HCT116 (cell line): ENCODE results near the gene DLG2. TPM values are rescaled to one million over a fixed set of nuclear protein-coding genes. Genes with fewer than 3 reads are reported as not detected.

Experiments
- ATAC-seq: fragments of 200-7000 bp; cut with Tn5 transposase; 2 replicates; pipeline ENCODE4 v1.9.1; 2020; ENCODE audit warnings: mild to moderate bottlenecking, moderate library complexity
- BruUV-seq: library from RNA; stranded (reverse); fragments of 400-500 nt; replicated peaks from 2 replicates; lab custom pipeline; 2021; lab: Mats Ljungman, UMichigan
- CTCF ChIA-PET: fragments of 300-600 bp; sonication (Branson Sonifier 250); formaldehyde crosslinking; loops from one replicate; lab custom pipeline; 2021; ENCODE audit warnings: antibody characterized with exemption; lab: Charles Lee
- POLR2A ChIA-PET: fragments of 300-600, 350-600 bp; sonication (Branson Sonifier 250); formaldehyde crosslinking; loops from one replicate; lab custom pipeline; 2021; ENCODE audit warnings: antibody characterized with exemption; lab: Charles Lee
- RAD21 ChIA-PET, 2 experiments: fragments of 300-600 bp; sonication (Branson Sonifier 250); formaldehyde crosslinking; loops; one replicate each; lab custom pipeline; 2023; ENCODE audit warnings: low total read pairs in 2 of 2; ENCODE audit not compliant: uncharacterized antibody in 2 of 2, unreplicated experiment in 2 of 2, low non-redundant PET in 1 of 2; lab: Charles Lee
- DNase-seq: peaks from one replicate; pipeline ENCODE4 v3.0.0-alpha.2; 2010; ENCODE audit warnings: low read depth, low spot score
- H2AFZ ChIP-seq: fragments of 200-600 bp; shearing (Covaris generic), sonication (generic); 2 replicates; pipeline ENCODE4 v1.6.1; 2017; ENCODE audit warnings: low read depth, mixed run types, mixed read lengths, antibody characterized with exemption, low read length; ENCODE audit not compliant: poor library complexity, severe bottlenecking
- H3K27ac ChIP-seq: 2 replicates; pipeline ENCODE4 v1.5.1; 2012; ENCODE audit warnings: low read depth, low read length
- H3K27me3 ChIP-seq: fragments of 200-600 bp; sonication (generic); 2 replicates; pipeline ENCODE4 v1.6.1; 2016; ENCODE audit warnings: mixed run types, low read length, mixed read lengths; ENCODE audit not compliant: insufficient read depth
- H3K36me3 ChIP-seq, 2 experiments: fragments of 200-500 bp in 1 of 2; fragments of 200-600 bp in 1 of 2; sonication (Bioruptor generic) in 1 of 2; sonication (generic) in 1 of 2; 2 replicates each; pipeline versions ENCODE4 v1.5.1 to v1.6.1; 2014 to 2016; ENCODE audit warnings: low read length in 2 of 2, inconsistent platforms in 1 of 2, mixed read lengths in 1 of 2, mixed run types in 1 of 2; ENCODE audit not compliant: insufficient read depth in 2 of 2, control insufficient read depth in 1 of 2
- H3K4me1 ChIP-seq, 2 experiments: fragments of 200-600 bp in 1 of 2; sonication (generic) in 1 of 2; 2 replicates each; pipeline versions ENCODE4 v1.5.1 to v1.6.1; 2012 to 2017; ENCODE audit warnings: low read length in 2 of 2, inconsistent platforms in 1 of 2, mild to moderate bottlenecking in 1 of 2, mixed read lengths in 1 of 2, mixed run types in 1 of 2, moderate library complexity in 1 of 2; ENCODE audit not compliant: insufficient read depth in 2 of 2, control insufficient read depth in 1 of 2
- H3K4me2 ChIP-seq: fragments of 200-600 bp; sonication (generic); 2 replicates; pipeline ENCODE4 v1.6.1; 2017; ENCODE audit warnings: mixed run types, low read length, mixed read lengths
- H3K4me3 ChIP-seq, 2 experiments: fragments of 200-600 bp in 1 of 2; sonication (generic) in 1 of 2; replicated peaks in 1 of 2; 2 replicates each; pipeline ENCODE4 v1.5.1; 2011 to 2016; ENCODE audit warnings: low read length in 2 of 2, control low read depth in 1 of 2, low read depth in 1 of 2, mild to moderate bottlenecking in 1 of 2, mixed read lengths in 1 of 2, mixed run types in 1 of 2
- H3K79me2 ChIP-seq: fragments of 200-600 bp; sonication (generic); 2 replicates; pipeline ENCODE4 v1.6.1; 2017; ENCODE audit warnings: mild to moderate bottlenecking, mixed run types, low read length, moderate library complexity, mixed read lengths; ENCODE audit not compliant: insufficient read depth
- H3K9ac ChIP-seq: fragments of 200-600 bp; sonication (generic); 2 replicates; pipeline ENCODE4 v1.6.1; 2016; ENCODE audit warnings: low read length, mixed read lengths
- H3K9me2 ChIP-seq: fragments of 200-600 bp; sonication (generic), shearing (Covaris generic); 2 replicates; pipeline ENCODE4 v1.6.1; 2017; ENCODE audit warnings: mixed run types, mild to moderate bottlenecking, moderate library complexity; ENCODE audit not compliant: insufficient read depth
- H3K9me3 ChIP-seq, 2 experiments: fragments of 200-500 bp in 1 of 2; fragments of 200-600 bp in 1 of 2; sonication (Bioruptor generic) in 1 of 2; sonication (generic) in 1 of 2; 2 replicates each; pipeline ENCODE4 v1.6.1; 2014 to 2017; ENCODE audit warnings: low read length in 2 of 2, mixed read lengths in 2 of 2, inconsistent platforms in 1 of 2, low read depth in 1 of 2, mild to moderate bottlenecking in 1 of 2, mixed run types in 1 of 2, moderate library complexity in 1 of 2; ENCODE audit not compliant: control insufficient read depth in 1 of 2, insufficient read depth in 1 of 2
- H4K20me1 ChIP-seq: fragments of 200-600 bp; sonication (generic), shearing (Covaris generic); 2 replicates; pipeline ENCODE4 v1.6.1; 2017; ENCODE audit warnings: mixed run types, mild to moderate bottlenecking, moderate library complexity; ENCODE audit not compliant: insufficient read depth
- POLR2A ChIP-seq: IDR thresholded peaks from 2 replicates; pipeline ENCODE4 v1.7.0; 2011; ENCODE audit warnings: borderline replicate concordance; ENCODE audit not compliant: insufficient read depth, insufficient read length; ENCODE audit errors: extremely low read depth
- SIN3A ChIP-seq: IDR thresholded peaks from 2 replicates; pipeline ENCODE4 v1.6.1; 2012; ENCODE audit warnings: low read depth
- YY1 ChIP-seq: IDR thresholded peaks from 2 replicates; pipeline ENCODE4 v1.6.1; 2011; ENCODE audit warnings: low read length, low read depth, moderate library complexity, mild to moderate bottlenecking; ENCODE audit not compliant: insufficient replicate concordance; ENCODE audit errors: extremely low read depth
- ZFX ChIP-seq: fragments of 450-650 bp; IDR thresholded peaks from 2 replicates; pipeline ENCODE4 v1.6.1; 2017
- ZNF274 ChIP-seq: fragments of 200-500 bp; sonication (Bioruptor generic); IDR thresholded peaks from 2 replicates; pipeline ENCODE4 v1.6.1; 2014; ENCODE audit warnings: mild to moderate bottlenecking, low read depth, low read length, inconsistent platforms
- intact Hi-C: fragments of 100-400 bp; cut with micrococcal nuclease; formaldehyde crosslinking; loops from 2 replicates; pipeline ENCODE4 v1.10.0; 2022
- total RNA-seq: library from RNA; stranded (reverse); gene quantifications from one replicate; pipeline ENCODE4 v1.2.1, GENCODE V29; 2021; ENCODE audit not compliant: unreplicated experiment
- TF ChIP-seq, protein P1 (sequence below): IDR thresholded peaks from 2 replicates; pipeline ENCODE4 v1.6.1; 2011; ENCODE audit warnings: mild to moderate bottlenecking, low read length, moderate library complexity; ENCODE audit not compliant: insufficient replicate concordance; ENCODE audit errors: extremely low read depth
- TF ChIP-seq, protein P2 (sequence below): IDR thresholded peaks from 2 replicates; pipeline ENCODE4 v1.6.1; 2012; ENCODE audit warnings: low read depth

DLG2 gene
- total RNA-seq, 1 experiment from 2014 or later = 2.4 TPM

DNA sequence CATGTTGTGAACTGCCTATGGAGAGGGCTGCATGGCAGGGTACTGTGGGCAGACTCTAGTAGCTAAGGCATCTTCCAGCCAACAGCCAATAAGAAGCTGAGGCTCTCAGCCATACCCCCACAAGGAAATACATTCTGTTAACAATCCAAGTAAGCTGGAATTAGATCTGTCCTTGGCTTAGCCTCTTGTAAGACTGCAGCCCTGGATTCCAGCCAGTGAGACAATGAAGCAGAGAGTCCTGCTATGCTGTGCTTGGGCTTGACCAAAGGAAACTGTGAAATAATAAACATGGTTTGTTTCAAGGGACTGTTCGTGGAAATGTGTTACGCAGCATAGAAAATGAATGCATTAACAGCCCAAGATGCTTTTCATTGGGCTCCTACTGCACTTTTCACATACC is 1243.6 kb downstream of the DLG2 start (continued):
- TF ChIP-seq SIN3A = no peak
- TF ChIP-seq YY1 = no peak
- no peak for TF ChIP-seq POLR2A

DNA sequence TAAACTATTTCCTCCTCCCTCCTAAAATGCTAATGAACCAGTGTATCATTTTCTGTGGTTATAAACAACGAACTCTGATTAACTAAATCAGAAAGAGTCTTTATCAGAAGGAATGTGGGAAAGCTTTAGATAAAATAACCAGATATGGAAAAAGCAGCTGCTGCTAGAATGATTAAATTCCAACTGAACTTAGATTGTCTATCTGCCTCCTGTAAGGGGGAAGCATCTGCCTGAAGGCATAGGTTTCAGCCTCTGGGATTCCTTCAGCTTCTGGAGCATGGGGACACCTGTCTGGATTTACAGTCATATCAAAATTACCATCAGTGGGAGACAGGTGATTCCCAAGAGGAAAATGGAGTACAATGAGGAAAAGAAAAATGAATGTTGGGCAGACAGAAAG is 1245.5 kb downstream of the DLG2 start:
- BruUV-seq = no TSS peak
- intact Hi-C loops = no loop called here
- no peak for DNase-seq

More for the DNA sequence above, 1245.5 kb downstream of the DLG2 start:
- no peak overlapping the region for H2AFZ ChIP-seq
- TF ChIP-seq ZNF274 (no peak), ZFX (no peak)
- TF ChIP-seq, protein P1, sequence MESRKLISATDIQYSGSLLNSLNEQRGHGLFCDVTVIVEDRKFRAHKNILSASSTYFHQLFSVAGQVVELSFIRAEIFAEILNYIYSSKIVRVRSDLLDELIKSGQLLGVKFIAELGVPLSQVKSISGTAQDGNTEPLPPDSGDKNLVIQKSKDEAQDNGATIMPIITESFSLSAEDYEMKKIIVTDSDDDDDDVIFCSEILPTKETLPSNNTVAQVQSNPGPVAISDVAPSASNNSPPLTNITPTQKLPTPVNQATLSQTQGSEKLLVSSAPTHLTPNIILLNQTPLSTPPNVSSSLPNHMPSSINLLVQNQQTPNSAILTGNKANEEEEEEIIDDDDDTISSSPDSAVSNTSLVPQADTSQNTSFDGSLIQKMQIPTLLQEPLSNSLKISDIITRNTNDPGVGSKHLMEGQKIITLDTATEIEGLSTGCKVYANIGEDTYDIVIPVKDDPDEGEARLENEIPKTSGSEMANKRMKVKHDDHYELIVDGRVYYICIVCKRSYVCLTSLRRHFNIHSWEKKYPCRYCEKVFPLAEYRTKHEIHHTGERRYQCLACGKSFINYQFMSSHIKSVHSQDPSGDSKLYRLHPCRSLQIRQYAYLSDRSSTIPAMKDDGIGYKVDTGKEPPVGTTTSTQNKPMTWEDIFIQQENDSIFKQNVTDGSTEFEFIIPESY = no peak
- TF ChIP-seq, protein P2, sequence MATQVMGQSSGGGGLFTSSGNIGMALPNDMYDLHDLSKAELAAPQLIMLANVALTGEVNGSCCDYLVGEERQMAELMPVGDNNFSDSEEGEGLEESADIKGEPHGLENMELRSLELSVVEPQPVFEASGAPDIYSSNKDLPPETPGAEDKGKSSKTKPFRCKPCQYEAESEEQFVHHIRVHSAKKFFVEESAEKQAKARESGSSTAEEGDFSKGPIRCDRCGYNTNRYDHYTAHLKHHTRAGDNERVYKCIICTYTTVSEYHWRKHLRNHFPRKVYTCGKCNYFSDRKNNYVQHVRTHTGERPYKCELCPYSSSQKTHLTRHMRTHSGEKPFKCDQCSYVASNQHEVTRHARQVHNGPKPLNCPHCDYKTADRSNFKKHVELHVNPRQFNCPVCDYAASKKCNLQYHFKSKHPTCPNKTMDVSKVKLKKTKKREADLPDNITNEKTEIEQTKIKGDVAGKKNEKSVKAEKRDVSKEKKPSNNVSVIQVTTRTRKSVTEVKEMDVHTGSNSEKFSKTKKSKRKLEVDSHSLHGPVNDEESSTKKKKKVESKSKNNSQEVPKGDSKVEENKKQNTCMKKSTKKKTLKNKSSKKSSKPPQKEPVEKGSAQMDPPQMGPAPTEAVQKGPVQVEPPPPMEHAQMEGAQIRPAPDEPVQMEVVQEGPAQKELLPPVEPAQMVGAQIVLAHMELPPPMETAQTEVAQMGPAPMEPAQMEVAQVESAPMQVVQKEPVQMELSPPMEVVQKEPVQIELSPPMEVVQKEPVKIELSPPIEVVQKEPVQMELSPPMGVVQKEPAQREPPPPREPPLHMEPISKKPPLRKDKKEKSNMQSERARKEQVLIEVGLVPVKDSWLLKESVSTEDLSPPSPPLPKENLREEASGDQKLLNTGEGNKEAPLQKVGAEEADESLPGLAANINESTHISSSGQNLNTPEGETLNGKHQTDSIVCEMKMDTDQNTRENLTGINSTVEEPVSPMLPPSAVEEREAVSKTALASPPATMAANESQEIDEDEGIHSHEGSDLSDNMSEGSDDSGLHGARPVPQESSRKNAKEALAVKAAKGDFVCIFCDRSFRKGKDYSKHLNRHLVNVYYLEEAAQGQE = no peak
- TF ChIP-seq, all 23 proteins: peak for 0
- ATAC-seq = no peak
- Histone ChIP-seq H3K4me2 (no peak overlapping the region), H3K79me2 (no peaks in the 10 kb centered on the region), H3K9me3 (no peaks in the 10 kb centered on the region), H3K9ac (no peak overlapping the region), H4K20me1 (no peaks in the 10 kb centered on the region), H3K27ac (no peak overlapping the region), H3K9me2 (no peaks in the 10 kb centered on the region), H3K36me3 (no peaks in the 10 kb centered on the region), H3K4me1 (no peaks in the 10 kb centered on the region), H3K27me3 (no peaks in the 10 kb centered on the region), H3K4me3 (no peak overlapping the region)
- POLR2A ChIA-PET = no interaction called here
- CTCF ChIA-PET = no interaction called here
- RAD21 ChIA-PET = no interaction called here
